Natural killer cell (primary cell): ENCODE results near the gene CIAO3. TPM values are rescaled to one million over a fixed set of nuclear protein-coding genes. Genes with fewer than 3 reads are reported as not detected.

Source experiments
- ATAC-seq, 3 donors: fragments of 150-1000 bp in 2 of 3; fragments of 200-7000 bp in 1 of 3; cut with Tn5 transposase; 1 replicate in 1 of 3; 2 replicates in 2 of 3; pipeline ENCODE4 v1.10.0; 2021; ENCODE audit warnings: mild to moderate bottlenecking in 2 of 3, moderate library complexity in 2 of 3
- DNase-seq, 2 donors: peaks; one replicate each; pipeline versions ENCODE4 v3.0.0 to v3.0.0-alpha.2; 2013 to 2021; ENCODE audit warnings: mixed read lengths in 1 of 2
- H3K27ac ChIP-seq: one replicate; pipeline ENCODE4 v1.5.1; 2013; ENCODE audit warnings: mild to moderate bottlenecking, low read length
- H3K27me3 ChIP-seq: one replicate; pipeline ENCODE4 v1.6.1; 2013; ENCODE audit warnings: low read length; ENCODE audit not compliant: control insufficient read depth, insufficient read depth
- H3K36me3 ChIP-seq: one replicate; pipeline ENCODE4 v1.6.1; 2013; ENCODE audit warnings: low read length; ENCODE audit not compliant: control insufficient read depth, insufficient read depth
- H3K4me1 ChIP-seq: one replicate; pipeline ENCODE4 v1.6.1; 2013; ENCODE audit warnings: low read length; ENCODE audit not compliant: control insufficient read depth, insufficient read depth
- H3K4me3 ChIP-seq: one replicate; pipeline ENCODE4 v1.5.1; 2013; ENCODE audit warnings: low read length
- H3K9me3 ChIP-seq: one replicate; pipeline ENCODE4 v1.6.1; 2013; ENCODE audit warnings: low read length; ENCODE audit not compliant: control insufficient read depth, insufficient read depth
- H3K27ac Mint-ChIP-seq, 2 donors: one replicate each; pipeline ENCODE4 v1.8.0; 2022; ENCODE audit warnings: mild to moderate bottlenecking in 2 of 2, mixed read lengths in 2 of 2, moderate library complexity in 1 of 2
- H3K27me3 Mint-ChIP-seq, 2 donors: one replicate each; pipeline ENCODE4 v1.8.0; 2022; ENCODE audit warnings: low read depth in 2 of 2, mixed read lengths in 2 of 2
- H3K36me3 Mint-ChIP-seq: one replicate; pipeline ENCODE4 v1.8.0; 2022; ENCODE audit warnings: mixed read lengths
- H3K4me1 Mint-ChIP-seq, 2 donors: one replicate each; pipeline ENCODE4 v1.8.0; 2022; ENCODE audit warnings: mixed read lengths in 2 of 2
- H3K4me3 Mint-ChIP-seq: one replicate; pipeline ENCODE4 v1.8.0; 2022; ENCODE audit warnings: mild to moderate bottlenecking, moderate library complexity, mixed read lengths
- H3K9me3 Mint-ChIP-seq, 2 donors: one replicate each; pipeline ENCODE4 v1.8.0; 2022; ENCODE audit warnings: mixed read lengths in 2 of 2
- WGBS: methylation state at CpG from one replicate; pipeline ENCODE4 v1.1.7; 2013; ENCODE audit warnings: missing lambda C conversion rate; ENCODE audit not compliant: insufficient coverage; 5-methylcytosine and 5-hydroxymethylcytosine counted together
- intact Hi-C: fragments of 100-400 bp; cut with micrococcal nuclease; formaldehyde crosslinking; loops from one replicate; pipeline ENCODE4 v1.14.2; 2022
- total RNA-seq, 4 donors: library from RNA; stranded (reverse); fragments of 120-200 nt in 1 of 4; gene quantifications; one replicate each; pipeline versions ENCODE4 v1.2.3 to v1.2.4, GENCODE V29; 2013 to 2022
- TF ChIP-seq, protein P1 (sequence below): fragments of 200-600 bp; IDR thresholded peaks from one replicate; pipeline ENCODE4 v1.8.0; 2022; ENCODE audit warnings: antibody characterized with exemption

The CIAO3 gene
- total RNA-seq, 3 donors from 2014 or later (not counting 1 experiment from before 2014, with no cell fraction given) = 36.9 to 39.8 (median 37.5) TPM

- H3K27me3 Mint-ChIP-seq = no peaks in the 10 kb centered on the region
- H3K4me3 Mint-ChIP-seq = peak overlapping the region; percentile 87
- Histone ChIP-seq H3K4me3 (peak overlapping the region; percentile 8), H3K27ac (peak overlapping the region; percentile 65), H3K27me3 (peaks cover 10% of the 10 kb centered on the region), H3K4me1 (peaks cover 44% of the 10 kb centered on the region), H3K36me3 (no peaks in the 10 kb centered on the region), H3K9me3 (no peaks in the 10 kb centered on the region)
- TF ChIP-seq, protein P1, sequence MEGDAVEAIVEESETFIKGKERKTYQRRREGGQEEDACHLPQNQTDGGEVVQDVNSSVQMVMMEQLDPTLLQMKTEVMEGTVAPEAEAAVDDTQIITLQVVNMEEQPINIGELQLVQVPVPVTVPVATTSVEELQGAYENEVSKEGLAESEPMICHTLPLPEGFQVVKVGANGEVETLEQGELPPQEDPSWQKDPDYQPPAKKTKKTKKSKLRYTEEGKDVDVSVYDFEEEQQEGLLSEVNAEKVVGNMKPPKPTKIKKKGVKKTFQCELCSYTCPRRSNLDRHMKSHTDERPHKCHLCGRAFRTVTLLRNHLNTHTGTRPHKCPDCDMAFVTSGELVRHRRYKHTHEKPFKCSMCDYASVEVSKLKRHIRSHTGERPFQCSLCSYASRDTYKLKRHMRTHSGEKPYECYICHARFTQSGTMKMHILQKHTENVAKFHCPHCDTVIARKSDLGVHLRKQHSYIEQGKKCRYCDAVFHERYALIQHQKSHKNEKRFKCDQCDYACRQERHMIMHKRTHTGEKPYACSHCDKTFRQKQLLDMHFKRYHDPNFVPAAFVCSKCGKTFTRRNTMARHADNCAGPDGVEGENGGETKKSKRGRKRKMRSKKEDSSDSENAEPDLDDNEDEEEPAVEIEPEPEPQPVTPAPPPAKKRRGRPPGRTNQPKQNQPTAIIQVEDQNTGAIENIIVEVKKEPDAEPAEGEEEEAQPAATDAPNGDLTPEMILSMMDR = no peak
- no peaks in the 10 kb centered on the region for H3K36me3 Mint-ChIP-seq
- H3K27ac Mint-ChIP-seq = peak overlapping the region; percentile 69 to 80
- DNase-seq (peak in 1 of 2 donors; percentile 43), ATAC-seq (no peak)
- intact Hi-C loops = loop anchor here (10.0 kb wide), 1 partner anchor 335 kb away; no protein-coding TSS in a partner anchor
- peaks cover 0 to 28% of the 10 kb centered on the region in 2 donors for H3K4me1 Mint-ChIP-seq
- 7% methylated on average over 15 of the region's 16 CpGs for WGBS
- no peaks in the 10 kb centered on the region for H3K9me3 Mint-ChIP-seq
Measured at GRCh38 chr16:719815-720446, 20.9 kb downstream of the CIAO3 start.

GRCh38 chr16:718922-719321 lies 21.9 kb downstream of the CIAO3 start:
- H3K27ac Mint-ChIP-seq = peak overlapping the region in 1 of 2 donors; percentile 80
- no peaks in the 10 kb centered on the region for H3K9me3 Mint-ChIP-seq
- H3K4me3 Mint-ChIP-seq = peak overlapping the region; percentile 59
- Histone ChIP-seq H3K4me1 (peaks cover 51% of the 10 kb centered on the region), H3K9me3 (no peaks in the 10 kb centered on the region), H3K27ac (no peak overlapping the region), H3K27me3 (peaks cover 10% of the 10 kb centered on the region), H3K4me3 (no peak overlapping the region), H3K36me3 (no peaks in the 10 kb centered on the region)
- DNase-seq = no peak
- H3K27me3 Mint-ChIP-seq = peaks cover 0 to 4% of the 10 kb centered on the region in 2 donors
- 85% methylated on average over 5 of the region's 6 CpGs for WGBS
- H3K36me3 Mint-ChIP-seq = no peaks in the 10 kb centered on the region
- peaks cover 0 to 28% of the 10 kb centered on the region in 2 donors for H3K4me1 Mint-ChIP-seq
- no peak for ATAC-seq
- intact Hi-C loops = loop anchor here (10.0 kb wide), 1 partner anchor 336 kb away; no protein-coding TSS in a partner anchor
- TF ChIP-seq, protein P1 = no peak

DNA sequence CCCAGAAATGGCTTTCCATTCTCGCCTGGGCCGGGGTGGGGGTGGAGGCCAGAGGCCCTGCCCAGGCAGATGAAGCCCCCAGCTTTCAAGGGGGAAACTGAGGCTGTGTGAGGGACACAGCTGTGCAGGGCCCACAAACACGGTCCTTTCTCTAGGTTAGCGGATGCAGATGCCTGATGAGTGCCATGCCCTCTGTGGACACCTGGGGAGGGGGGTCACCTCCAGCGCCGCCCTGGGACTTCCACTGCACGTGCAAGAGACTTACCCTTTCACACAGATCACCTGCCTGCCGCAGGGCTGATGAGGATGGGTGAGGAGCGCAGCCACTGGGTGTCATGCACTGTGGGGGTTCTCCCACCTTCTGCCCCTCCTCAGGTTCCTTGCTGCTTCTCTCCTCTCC lies 22.4 kb downstream of the CIAO3 start:
- DNase-seq (no peak), ATAC-seq (no peak)
- no peak overlapping the region for H3K4me3 Mint-ChIP-seq
- TF ChIP-seq, protein P1 = no peak
- Histone ChIP-seq H3K9me3 (no peaks in the 10 kb centered on the region), H3K27ac (no peak overlapping the region), H3K4me3 (no peak overlapping the region), H3K4me1 (peaks cover 51% of the 10 kb centered on the region), H3K27me3 (peaks cover 10% of the 10 kb centered on the region), H3K36me3 (no peaks in the 10 kb centered on the region)
- H3K4me1 Mint-ChIP-seq = peaks cover 0 to 28% of the 10 kb centered on the region in 2 donors
- WGBS = 93% methylated on average over 9 of the region's 9 CpGs
- no peaks in the 10 kb centered on the region for H3K36me3 Mint-ChIP-seq
- peaks cover 0 to 4% of the 10 kb centered on the region in 2 donors for H3K27me3 Mint-ChIP-seq
- intact Hi-C loops = loop anchor here (10.0 kb wide), 1 partner anchor 336 kb away; no protein-coding TSS in a partner anchor
- H3K27ac Mint-ChIP-seq = no peak overlapping the region
- H3K9me3 Mint-ChIP-seq = no peaks in the 10 kb centered on the region
